ENCODE data around the gene FAM117A. TPM values are rescaled to one million over a fixed set of nuclear protein-coding genes. Genes with fewer than 3 reads are reported as not detected.
A peak's percentile ranks its signal among the peaks of the same experiment; 100 is the strongest.

FAM117A gene
- total and polyA plus RNA-seq, 12 donors, result 4.6 to 16.3 (median 10.3) TPM

GRCh38 chr17:49688848-49689247 is 75.1 kb downstream of the FAM117A start:
- H3K9me3 ChIP-seq (replicated peaks in 1 of 3), result no peaks in the 10 kb centered on the region
- intact Hi-C loops (cut with DNase I), result loop anchor here in 1 of 2 donors (10.0 kb wide), 1 partner anchor 64 kb away; no protein-coding TSS in a partner anchor
- no peaks in the 10 kb centered on the region for H3K27me3 ChIP-seq
- H3K4me1 ChIP-seq (replicated peaks in 1 of 2), result peaks cover 0 to 4% of the 10 kb centered on the region in 2 donors
- no peaks in the 10 kb centered on the region for H3K36me3 ChIP-seq (replicated peaks in 1 of 2)
- peak overlapping the region in 2 of 5 donors; percentile 30 to 62 for H3K27ac ChIP-seq
- no peak overlapping the region for H3K4me3 ChIP-seq
- TF ChIP-seq CTCF (IDR thresholded peaks at IDR 0.05) (no peak), POLR2A (IDR thresholded peaks at IDR 0.05) (no peak)
- DNase-seq, result no peak
- WGBS, 4 donors, result 67 to 77% (median 72%) methylated on average over 4 of the region's 4 CpGs

GRCh38 chr17:49687878-49688491 is 75.9 kb downstream of the FAM117A start:
- TF ChIP-seq CTCF (IDR thresholded peaks at IDR 0.05) (no peak), POLR2A (IDR thresholded peaks at IDR 0.05) (no peak)
- Histone ChIP-seq H3K27me3 (no peaks in the 10 kb centered on the region), H3K4me1 (replicated peaks in 1 of 2) (peaks cover 0 to 4% of the 10 kb centered on the region in 2 donors), H3K9me3 (replicated peaks in 1 of 3) (no peaks in the 10 kb centered on the region), H3K36me3 (replicated peaks in 1 of 2) (no peaks in the 10 kb centered on the region), H3K27ac (peak overlapping the region in 3 of 5 donors; percentile 22 to 62 (median 30)), H3K4me3 (no peak overlapping the region)
- no peak for DNase-seq
- intact Hi-C loops (cut with DNase I), result loop anchor here in 1 of 2 donors (10.0 kb wide), 1 partner anchor 63 kb away; no protein-coding TSS in a partner anchor
- WGBS, 4 donors, result 51 to 66% (median 56%) methylated on average over 10 of the region's 10 CpGs

GRCh38 chr17:49681106-49681979 is 82.6 kb downstream of the FAM117A start:
- peaks cover 8 to 10% of the 10 kb centered on the region in 2 donors for H3K4me1 ChIP-seq (replicated peaks in 1 of 2)
- intact Hi-C loops (cut with DNase I), result loop anchor here in 1 of 2 donors (10.0 kb wide), 1 partner anchor 57 kb away; no protein-coding TSS in a partner anchor
- no peaks in the 10 kb centered on the region for H3K9me3 ChIP-seq (replicated peaks in 1 of 3)
- TF ChIP-seq CTCF (IDR thresholded peaks at IDR 0.05) (no peak), POLR2A (IDR thresholded peaks at IDR 0.05) (no peak)
- H3K36me3 ChIP-seq (replicated peaks in 1 of 2), result no peaks in the 10 kb centered on the region
- H3K4me3 ChIP-seq, result no peak overlapping the region
- no peaks in the 10 kb centered on the region for H3K27me3 ChIP-seq
- DNase-seq, result no peak
- H3K27ac ChIP-seq, result no peak overlapping the region
- WGBS, 4 donors, result 64 to 66% (median 66%) methylated on average over 9 of the region's 9 CpGs

- DNase-seq, result no peak
- no peak overlapping the region for H3K4me3 ChIP-seq
- H3K27ac ChIP-seq, result no peak overlapping the region
- no peaks in the 10 kb centered on the region for H3K9me3 ChIP-seq (replicated peaks in 1 of 3)
- peaks cover 18 to 20% of the 10 kb centered on the region in 2 donors for H3K4me1 ChIP-seq (replicated peaks in 1 of 2)
- 64 to 80% (median 72%) methylated on average over 6 of the region's 6 CpGs for WGBS, 4 donors
- H3K36me3 ChIP-seq (replicated peaks in 1 of 2), result no peaks in the 10 kb centered on the region
- H3K27me3 ChIP-seq, result no peaks in the 10 kb centered on the region
- TF ChIP-seq POLR2A (IDR thresholded peaks at IDR 0.05) (no peak), CTCF (IDR thresholded peaks at IDR 0.05) (no peak)
- intact Hi-C loops (cut with DNase I), result loop anchor here in 1 of 2 donors (10.0 kb wide), 1 partner anchor 56 kb away; no protein-coding TSS in a partner anchor
These were observed 83.6 kb downstream of the FAM117A start for GRCh38 chr17:49680314-49680713.

All from adrenal gland (tissue), 12 donors.